Measurements from ENCODE around the gene GVQW3. TPM values are rescaled to one million over a fixed set of nuclear protein-coding genes. Genes with fewer than 3 reads are reported as not detected.

Gene GVQW3
- total and polyA plus RNA-seq, 2 of the 8 experiments (the other 6 are each of a cell fraction or from before 2014, with no cell fraction given): 5.5 to 8.1 TPM

DNA sequence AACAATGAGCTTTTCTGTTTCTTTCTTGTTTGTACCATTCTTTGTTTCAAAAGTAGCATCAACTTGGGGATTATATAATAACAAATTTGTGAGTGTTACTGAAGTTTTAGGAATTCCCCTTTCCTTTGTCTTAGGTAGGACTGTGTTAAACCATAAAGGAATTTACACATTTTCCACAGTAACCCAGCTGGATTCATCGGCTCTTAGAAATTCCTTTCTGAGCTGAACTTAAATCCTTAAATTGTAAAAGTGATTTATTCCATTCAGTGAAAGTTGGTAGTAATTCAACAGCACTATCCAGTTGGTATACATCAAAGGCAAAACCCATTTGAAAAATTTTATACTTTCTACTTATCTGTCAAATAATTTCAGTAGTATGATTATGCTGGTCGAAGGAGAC lies 75.4 kb downstream of the GVQW3 start:
- POLR2A ChIA-PET (ENCODE audit: partially characterized antibody): interaction anchor here (1.3 to 5.0 kb wide), 3 partner anchors 12 to 54 kb away, joined by 4 to 87 read pairs (median 5); partner anchors contain the start of gene EMSY
- CTCF ChIA-PET (ENCODE audit: partially characterized antibody): interaction anchor here (0.5 to 3.1 kb wide), 2 partner anchors 11 to 474 kb away, joined by 3 to 21 read pairs; partner anchors contain the start of gene EMSY
- WGBS, 2 experiments (ENCODE audit: extremely low coverage in 1 of 2, insufficient coverage in 1 of 2, insufficient read length in 1 of 2, insufficient replicate concordance in 2 of 2, low coverage in 1 of 2, low lambda C conversion rate in 2 of 2, missing lambda C conversion rate in 1 of 2): 86% methylated on average over 2 of the region's 2 CpGs; no CpG with 5 or more reads in 1 of the 2 experiments
- TF ChIP-seq RNF2 (IDR thresholded peaks at IDR 0.05; ENCODE audit: borderline replicate concordance, low read depth, low read length, missing control alignments, poor library complexity, severe bottlenecking): no peak
- no peak for TF ChIP-seq SP4 (IDR thresholded peaks at IDR 0.05; ENCODE audit: low read length)
- TF ChIP-seq BRCA1 (IDR thresholded peaks at IDR 0.05; ENCODE audit: low read depth, low read length): no peak
- TF ChIP-seq SIN3A (conservative IDR thresholded peaks at IDR 0.05 in 1 of 2, IDR thresholded peaks at IDR 0.05 in 1 of 2; ENCODE audit: low read depth in 1 of 2, low read length in 2 of 2): no peak
- TF ChIP-seq HDAC6 (IDR thresholded peaks at IDR 0.05; ENCODE audit: low read depth, low read length): no peak
- no peak for TF ChIP-seq BACH1 (IDR thresholded peaks at IDR 0.05; ENCODE audit: low read length)
- TF ChIP-seq CREB1 (IDR thresholded peaks at IDR 0.05): no peak
- no peak for TF ChIP-seq CBX5 (IDR thresholded peaks at IDR 0.05; ENCODE audit: low read depth, low read length)
- TF ChIP-seq POLR2AphosphoS5 (IDR thresholded peaks at IDR 0.05; ENCODE audit: low read depth, low read length): no peak
- TF ChIP-seq, protein P1, sequence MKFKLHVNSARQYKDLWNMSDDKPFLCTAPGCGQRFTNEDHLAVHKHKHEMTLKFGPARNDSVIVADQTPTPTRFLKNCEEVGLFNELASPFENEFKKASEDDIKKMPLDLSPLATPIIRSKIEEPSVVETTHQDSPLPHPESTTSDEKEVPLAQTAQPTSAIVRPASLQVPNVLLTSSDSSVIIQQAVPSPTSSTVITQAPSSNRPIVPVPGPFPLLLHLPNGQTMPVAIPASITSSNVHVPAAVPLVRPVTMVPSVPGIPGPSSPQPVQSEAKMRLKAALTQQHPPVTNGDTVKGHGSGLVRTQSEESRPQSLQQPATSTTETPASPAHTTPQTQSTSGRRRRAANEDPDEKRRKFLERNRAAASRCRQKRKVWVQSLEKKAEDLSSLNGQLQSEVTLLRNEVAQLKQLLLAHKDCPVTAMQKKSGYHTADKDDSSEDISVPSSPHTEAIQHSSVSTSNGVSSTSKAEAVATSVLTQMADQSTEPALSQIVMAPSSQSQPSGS (IDR thresholded peaks at IDR 0.05; ENCODE audit: low read length): no peak
- TF ChIP-seq KDM5A (IDR thresholded peaks at IDR 0.05; ENCODE audit: low read length): no peak
- no peak for TF ChIP-seq KDM4A (IDR thresholded peaks at IDR 0.05; ENCODE audit: low read depth, low read length, severe bottlenecking)

More for the DNA sequence above, 75.4 kb downstream of the GVQW3 start:
- FAIRE-seq (no peak), DNase-seq (ENCODE audit: low read depth in 1 of 2, low spot score in 2 of 2) (no peak)
- peak overlapping the region in 1 of 4 experiments; percentile 40; a peak in 1 of 8 replicates for H3K4me3 ChIP-seq (ENCODE audit: extremely low read depth in 1 of 4, insufficient read depth in 2 of 4, low read depth in 3 of 4, low read length in 4 of 4)
- no peak overlapping the region for H3K14ac ChIP-seq (ENCODE audit: insufficient read length)
- no peak overlapping the region for H2BK20ac ChIP-seq (ENCODE audit: low read length)
- H3K18ac ChIP-seq (ENCODE audit: extremely low read depth, low read length): no peak overlapping the region; the same call in 1 of the 2 replicates
- H2BK120ac ChIP-seq (replicated peaks; ENCODE audit: low read depth, low read length): no peak overlapping the region
- no peaks in the 10 kb centered on the region for H3K9me3 ChIP-seq (ENCODE audit: insufficient read depth in 2 of 2, low read depth in 1 of 2, low read length in 1 of 2)
- H4K5ac ChIP-seq (ENCODE audit: insufficient read length, low read depth, low read length): peak overlapping the region; percentile 87
- no peak overlapping the region for H3K9ac ChIP-seq (replicated peaks in 1 of 4; ENCODE audit: extremely low read depth in 1 of 4, low read depth in 3 of 4, low read length in 3 of 4)
- H2BK5ac ChIP-seq (ENCODE audit: low read depth, low read length): no peak overlapping the region
- H4K91ac ChIP-seq (replicated peaks; ENCODE audit: insufficient read length, low read length): no peak overlapping the region
- H3K23ac ChIP-seq (ENCODE audit: insufficient read length): no peak overlapping the region
- no peak overlapping the region for H2AFZ ChIP-seq (ENCODE audit: low read length)
- no peak overlapping the region; the same call in 1 of the 2 replicates for H3K27ac ChIP-seq (ENCODE audit: low read depth, low read length)
- no peaks in the 10 kb centered on the region for H3K79me1 ChIP-seq (ENCODE audit: low read depth, low read length)
- peaks cover 2 to 37% (median 14%) of the 10 kb centered on the region in 4 experiments; a peak in 6 of 7 replicates for H3K4me1 ChIP-seq (replicated peaks in 1 of 4; ENCODE audit: control insufficient read depth in 3 of 4, insufficient read depth in 4 of 4, low read length in 3 of 4)
- no peak overlapping the region for H3K56ac ChIP-seq (replicated peaks; ENCODE audit: insufficient read length, low read depth, low read length)
- no peak overlapping the region for H3K4me2 ChIP-seq (ENCODE audit: insufficient read depth in 1 of 2, low read depth in 2 of 2, low read length in 2 of 2)
- no peaks in the 10 kb centered on the region for H3K27me3 ChIP-seq (replicated peaks in 1 of 4; ENCODE audit: control insufficient read depth in 3 of 4, extremely low read depth in 1 of 4, insufficient read depth in 3 of 4, low read length in 3 of 4)
- H3K36me3 ChIP-seq (ENCODE audit: control insufficient read depth in 2 of 4, insufficient read depth in 4 of 4, low read length in 3 of 4): peaks cover 0 to 30% (median 5%) of the 10 kb centered on the region in 4 experiments; a peak in 4 of 8 replicates
- no peak overlapping the region for H3K4ac ChIP-seq (replicated peaks; ENCODE audit: insufficient read length, low read depth, low read length)
- no peak overlapping the region for H2AK5ac ChIP-seq (ENCODE audit: low read depth, low read length)
- no peaks in the 10 kb centered on the region for H4K20me1 ChIP-seq (replicated peaks in 1 of 2; ENCODE audit: control insufficient read depth in 1 of 2, insufficient read depth in 2 of 2, low read length in 2 of 2)
- H3K79me2 ChIP-seq (ENCODE audit: control insufficient read depth in 1 of 2, insufficient read depth in 2 of 2, low read length in 2 of 2): peaks cover 0 to 48% of the 10 kb centered on the region in 2 experiments; a peak in 2 of 4 replicates
- H3K23me2 ChIP-seq (ENCODE audit: low read depth, low read length): no peaks in the 10 kb centered on the region
- no peak overlapping the region for H2BK15ac ChIP-seq (ENCODE audit: low read length)
- H4K8ac ChIP-seq (ENCODE audit: extremely low read depth, insufficient read depth, low read length): no peak overlapping the region
- no peak overlapping the region for H2BK12ac ChIP-seq (ENCODE audit: low read depth, low read length)

Measured in H1 (cell line).